Right cardiac atrium (tissue), 5 donors: ENCODE measurements around the gene CLDN15. TPM values are rescaled to one million over a fixed set of nuclear protein-coding genes. Genes with fewer than 3 reads are reported as not detected.
A peak's percentile ranks its signal among the peaks of the same experiment; 100 is the strongest.
"Not testable (repeated sequence)": the region's sequence is repeated elsewhere in the genome, so short reads cannot be mapped to it uniquely, and the experiment has no call there.

Experiments used
- ATAC-seq, 2 donors: fragments of 200-7000 bp; cut with Tn5 transposase; one replicate each; pipeline versions ENCODE4 v1.8.0 to v1.9.1; 2020; ENCODE audit warnings: moderate library complexity in 2 of 2, mild to moderate bottlenecking in 1 of 2
- DNase-seq, 3 donors: peaks; one replicate each; pipeline ENCODE4 v3.0.0-alpha.2; 2020
- H3K27ac ChIP-seq: one replicate; pipeline ENCODE4 v1.5.1; 2013; ENCODE audit warnings: mild to moderate bottlenecking, low read length, control low read depth, moderate library complexity
- H3K27me3 ChIP-seq: one replicate; pipeline ENCODE4 v1.6.1; 2013; ENCODE audit not compliant: control insufficient read depth, insufficient read depth
- H3K4me1 ChIP-seq: one replicate; pipeline ENCODE4 v1.6.1; 2013; ENCODE audit warnings: low read length; ENCODE audit not compliant: control insufficient read depth, insufficient read depth
- H3K4me3 ChIP-seq: one replicate; pipeline ENCODE4 v1.5.1; 2013; ENCODE audit warnings: low read length, control low read depth
- H3K9me3 ChIP-seq: one replicate; pipeline ENCODE4 v1.6.1; 2013; ENCODE audit warnings: low read length; ENCODE audit not compliant: control insufficient read depth
- WGBS: extraction: QIAGEN DNeasy Blood & Tissue Kit; methylation state at CpG from one replicate; pipeline ENCODE4 v1.1.7; 2013; 5-methylcytosine and 5-hydroxymethylcytosine counted together
- intact Hi-C, 4 donors: fragments of 100-400 bp; cut with DNase I; formaldehyde crosslinking; loops; one replicate each; pipeline versions ENCODE4 v1.11.0 to v1.14.0; 2022 to 2023
- polyA plus RNA-seq: library from polyadenylated mRNA; stranded (reverse); fragments of 200-250 nt; gene quantifications from one replicate; pipeline ENCODE4 v1.2.3, GENCODE V29; 2013
- total RNA-seq, 4 donors: library from RNA; stranded (reverse); fragmentation: NEBNext Ultra II Directional; extraction: Animal tissue kit (Norgen Biotek cat#: 25700); gene quantifications; one replicate each; pipeline ENCODE4 v1.2.1, GENCODE V29; 2021
- donor health status: healthy with polysubstance abuse.
- donor health status: DM: no; HTN: yes; CAD: no.
- donor health status: DM: no; HTN: no; CAD: no.
- donor health status: DM: no; HTN: yes; CAD: no; lungs with severe emphysema.
- donor health status: DM: yes; HTN: yes; CAD: no.

CLDN15 gene
- total and polyA plus RNA-seq, 5 donors: 2.4 to 4.2 (median 3.3) TPM

DNA sequence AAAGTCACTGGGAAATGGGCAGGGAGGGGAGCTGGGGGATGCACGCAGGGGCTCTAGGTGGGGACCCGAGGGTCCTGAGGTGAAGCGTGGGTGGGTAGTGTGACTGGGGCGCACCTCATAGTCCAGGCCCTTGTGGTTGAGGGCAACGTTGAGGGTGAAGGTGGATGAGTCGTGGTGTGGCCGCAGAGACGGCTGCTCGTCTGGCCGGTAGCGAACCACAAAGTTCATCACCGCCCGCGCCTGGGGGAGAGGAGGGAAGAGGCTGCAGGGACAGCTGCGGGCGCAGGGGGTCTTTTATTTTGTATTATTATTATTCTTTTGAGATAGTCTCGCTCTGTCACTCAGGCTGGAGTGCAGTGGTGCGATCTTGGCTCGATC, 30.9 kb downstream of the CLDN15 start:
- H3K4me3 ChIP-seq: no peak overlapping the region
- ATAC-seq (no peak), DNase-seq (peak in 1 of 3 donors; percentile 30)
- H3K9me3 ChIP-seq: no peaks in the 10 kb centered on the region
- WGBS: 93% methylated on average over 19 of the region's 19 CpGs
- intact Hi-C loops: no loop called here
- H3K27ac ChIP-seq: no peak overlapping the region
- no peaks in the 10 kb centered on the region for H3K4me1 ChIP-seq
- no peaks in the 10 kb centered on the region for H3K27me3 ChIP-seq

DNA sequence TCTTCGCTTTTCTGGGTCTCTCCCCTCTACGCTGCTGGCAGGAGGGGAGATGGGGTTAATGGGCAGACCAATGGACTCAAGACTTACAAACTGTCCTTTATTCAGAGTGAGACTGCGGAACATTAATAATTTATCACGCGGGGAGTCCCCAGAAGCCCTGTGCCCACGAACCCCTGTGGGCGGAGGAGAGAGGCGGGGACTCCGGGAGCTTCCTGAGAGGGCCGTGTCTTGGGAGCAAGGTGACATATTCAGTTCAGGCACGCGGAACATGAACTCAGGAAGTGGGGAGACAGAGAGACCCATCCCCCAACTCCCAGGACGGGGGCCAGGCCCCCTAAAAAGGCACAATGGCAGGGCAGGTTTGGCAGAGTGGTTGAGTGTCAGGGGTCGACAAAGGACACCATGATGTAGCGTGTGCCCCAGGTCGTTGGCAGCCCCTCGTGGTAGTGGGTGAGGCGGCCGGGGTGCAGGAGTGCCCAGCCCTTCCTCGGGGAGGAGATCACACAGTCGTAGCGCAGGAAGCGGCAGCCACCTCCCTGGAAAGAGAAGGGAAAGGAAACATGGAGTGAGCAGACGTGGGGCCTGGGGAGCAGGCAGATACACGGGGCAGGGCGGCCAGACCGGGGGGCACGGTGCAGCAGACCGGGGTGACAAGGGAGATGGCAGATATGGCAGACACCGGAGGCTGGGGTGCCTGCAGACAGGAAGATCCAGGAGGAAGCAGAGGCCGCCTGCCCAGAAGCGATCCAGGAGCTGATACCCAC, 31.5 kb downstream of the CLDN15 start:
- no peak overlapping the region for H3K4me3 ChIP-seq
- DNase-seq (peak in 1 of 3 donors; percentile 34), ATAC-seq (no peak)
- no peaks in the 10 kb centered on the region for H3K4me1 ChIP-seq
- H3K9me3 ChIP-seq: no peaks in the 10 kb centered on the region
- intact Hi-C loops: no loop called here
- WGBS: 84% methylated on average over 32 of the region's 32 CpGs
- H3K27ac ChIP-seq: no peak overlapping the region
- H3K27me3 ChIP-seq: no peaks in the 10 kb centered on the region

DNA sequence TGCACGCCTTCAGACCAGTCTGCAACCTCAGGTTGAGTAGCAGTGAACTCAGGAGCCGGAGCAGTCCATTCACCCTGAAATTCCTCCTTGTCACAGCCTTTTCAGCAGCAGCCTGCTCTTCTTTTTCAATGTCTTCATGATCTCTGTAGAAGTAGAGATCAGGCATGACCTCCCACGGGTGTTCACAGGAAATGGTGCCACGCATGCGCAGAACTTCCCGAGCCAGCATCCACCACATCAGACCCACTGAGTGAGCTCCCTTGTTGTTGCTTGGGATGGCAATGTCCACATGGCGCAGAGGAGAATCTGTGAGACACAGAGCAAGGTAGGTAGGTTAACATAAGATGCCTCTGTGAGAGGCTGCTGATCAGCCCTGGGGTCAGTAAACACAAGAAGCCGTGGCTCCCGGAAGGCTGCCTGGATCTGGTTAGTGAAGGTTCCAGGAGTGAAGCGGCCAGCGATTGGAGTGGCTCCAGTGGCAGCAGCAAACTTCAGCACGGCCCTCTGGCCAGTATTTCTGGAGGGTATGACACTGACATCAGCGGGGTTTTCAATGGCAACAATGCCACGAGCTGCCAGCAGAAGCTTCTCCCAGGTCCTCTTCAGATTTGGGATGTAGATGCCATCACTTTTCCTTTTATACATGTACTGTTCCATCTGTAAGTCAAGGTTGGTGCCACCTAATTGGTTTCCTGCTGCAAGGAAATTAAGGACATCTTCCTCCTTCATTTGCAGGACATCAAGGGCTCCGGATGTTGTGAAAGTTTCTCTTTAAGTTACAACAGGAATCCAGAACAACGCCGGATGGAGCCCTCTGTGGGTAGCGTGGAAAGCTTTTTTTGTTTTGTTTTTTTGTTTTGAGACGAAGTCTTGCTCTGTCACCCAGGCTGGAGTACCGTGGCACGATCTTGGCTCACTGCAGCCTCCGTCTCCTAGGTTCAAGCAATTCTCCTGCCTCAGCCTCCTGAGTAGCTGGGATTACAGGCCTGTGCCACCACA, 33.6 kb downstream of the CLDN15 start:
- intact Hi-C loops, H3K27ac ChIP-seq, H3K9me3 ChIP-seq, H3K27me3 ChIP-seq, ATAC-seq, H3K4me3 ChIP-seq, H3K4me1 ChIP-seq: not testable (repeated sequence)
- 58% methylated on average over 22 of the region's 22 CpGs for WGBS
- peak in 1 of 3 donors; percentile 53 for DNase-seq

DNA sequence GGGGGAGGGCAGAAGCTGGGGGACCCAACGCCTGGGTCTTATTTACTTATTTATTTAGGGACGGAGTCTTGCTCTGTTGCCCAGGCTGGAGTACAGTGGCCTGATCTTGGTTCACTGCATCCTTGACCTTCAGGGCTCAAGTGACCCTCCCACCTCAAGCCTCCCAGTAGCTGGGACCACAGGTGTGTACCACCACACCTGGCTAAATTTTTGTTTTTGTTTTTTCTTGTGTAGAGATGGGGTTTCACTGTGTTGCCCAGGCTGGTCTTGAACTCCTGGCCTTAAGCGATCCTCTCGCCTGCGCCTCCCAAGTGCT, 35.0 kb downstream of the CLDN15 start:
- Histone ChIP-seq H3K4me3 (no peak overlapping the region), H3K27ac (no peak overlapping the region), H3K27me3 (no peaks in the 10 kb centered on the region), H3K9me3 (no peaks in the 10 kb centered on the region), H3K4me1 (no peaks in the 10 kb centered on the region)
- no peak for DNase-seq
- no peak for ATAC-seq
- intact Hi-C loops: no loop called here
- WGBS: 87% methylated on average over 5 of the region's 5 CpGs

DNA sequence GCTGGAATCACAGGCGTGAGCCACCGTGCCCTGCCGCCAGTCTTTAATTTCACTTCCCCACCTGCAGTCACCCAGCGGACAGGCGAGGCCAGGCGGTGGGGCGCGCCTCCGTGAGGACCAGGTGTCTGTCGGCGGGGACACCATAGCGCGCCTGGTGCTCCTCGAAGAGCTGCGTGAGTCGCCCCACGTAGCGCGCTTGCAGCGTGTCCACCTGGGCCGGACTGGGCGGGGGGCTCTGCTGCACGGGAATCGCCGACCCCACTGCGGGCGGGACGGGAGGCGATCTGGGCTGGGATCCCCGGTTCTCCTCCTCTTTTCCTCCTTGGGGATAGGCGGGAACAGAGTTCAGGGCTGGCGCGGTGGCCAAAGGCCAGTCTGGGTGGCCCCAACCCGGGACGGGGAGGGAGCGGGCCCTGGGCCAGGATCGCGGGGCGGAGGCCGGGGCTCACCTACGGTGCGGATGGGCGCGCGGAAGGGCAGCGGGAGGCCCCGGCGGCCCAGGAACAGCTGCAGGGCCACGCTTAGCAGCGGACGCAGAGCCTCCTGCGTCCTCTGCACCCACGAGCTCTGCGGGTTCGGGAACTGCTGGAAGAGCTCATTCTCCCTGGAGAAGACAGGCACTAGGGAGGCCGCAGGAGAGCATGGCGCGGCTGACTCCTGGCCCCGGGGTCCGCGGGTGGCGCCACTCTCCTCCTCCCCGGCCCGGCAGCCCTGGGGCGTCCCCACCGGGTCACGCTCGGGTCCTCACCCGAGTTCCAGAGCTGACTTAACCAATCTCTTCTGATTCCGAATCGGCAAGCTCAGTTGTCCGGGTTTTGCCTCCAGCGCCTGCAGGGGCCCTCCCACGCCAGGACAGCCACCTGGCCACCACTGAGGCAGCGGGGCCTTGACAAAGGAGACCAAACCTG, 35.7 kb downstream of the CLDN15 start:
- ATAC-seq: peak; percentile 36 to 40
- 7% methylated on average over 75 of the region's 75 CpGs for WGBS
- Histone ChIP-seq H3K27me3 (no peaks in the 10 kb centered on the region), H3K27ac (no peak overlapping the region), H3K9me3 (no peaks in the 10 kb centered on the region), H3K4me1 (no peaks in the 10 kb centered on the region), H3K4me3 (no peak overlapping the region)
- peak in 1 of 3 donors; percentile 40 for DNase-seq
- intact Hi-C loops: no loop called here

DNA sequence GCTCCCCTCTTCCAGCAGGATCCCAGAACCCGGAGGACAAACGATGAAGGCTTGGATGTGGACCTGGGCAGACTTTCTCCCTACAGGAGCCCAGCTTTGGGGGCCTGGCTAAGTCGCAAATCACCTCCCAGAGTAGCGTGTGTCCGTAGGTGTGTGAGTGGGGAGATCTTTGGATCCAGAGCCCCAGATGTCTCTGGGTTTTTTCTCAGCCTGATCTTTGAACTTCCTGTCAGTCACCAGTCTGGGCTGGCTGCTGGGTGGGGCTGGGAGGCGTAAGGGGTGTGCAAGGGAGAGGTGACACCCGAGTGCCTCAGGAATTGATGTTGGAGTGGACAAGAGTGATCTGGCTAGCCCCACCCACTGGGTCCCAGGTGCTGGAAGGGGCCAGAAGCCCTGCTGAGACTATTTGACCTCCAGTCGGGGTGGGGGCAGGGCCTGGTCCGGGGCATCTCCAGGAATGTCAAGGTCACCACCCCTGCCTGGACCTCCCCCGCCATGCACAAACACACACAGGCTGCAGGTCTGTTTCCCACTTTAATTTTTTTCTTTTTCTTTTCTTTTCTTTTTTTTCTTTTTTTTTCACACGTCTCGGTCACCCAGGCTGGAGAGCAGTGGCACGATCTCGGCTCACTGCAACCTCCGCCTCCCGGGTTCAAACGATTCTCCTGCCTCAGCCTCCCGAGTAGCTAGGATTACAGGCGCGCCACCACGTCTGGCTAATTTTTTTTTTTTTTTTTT, 36.6 kb downstream of the CLDN15 start, which contains the start of gene MOGAT3:
MOGAT3 (minus strand) TSS at position 175 of the 738 bp plus-strand sequence. CDS start 182 bp downstream, outside the sequence.
- Histone ChIP-seq H3K27me3 (no peaks in the 10 kb centered on the region), H3K4me1 (no peaks in the 10 kb centered on the region), H3K9me3 (no peaks in the 10 kb centered on the region), H3K4me3 (no peak within 1 kb of the TSS), H3K27ac (no peak within 1 kb of the TSS)
- intact Hi-C loops: no loop called here
- DNase-seq (peak in 1 of 3 donors; percentile 40), ATAC-seq (peak in 1 of 2 donors; percentile 29)
- 33% methylated on average over 21 of the region's 21 CpGs for WGBS

DNA sequence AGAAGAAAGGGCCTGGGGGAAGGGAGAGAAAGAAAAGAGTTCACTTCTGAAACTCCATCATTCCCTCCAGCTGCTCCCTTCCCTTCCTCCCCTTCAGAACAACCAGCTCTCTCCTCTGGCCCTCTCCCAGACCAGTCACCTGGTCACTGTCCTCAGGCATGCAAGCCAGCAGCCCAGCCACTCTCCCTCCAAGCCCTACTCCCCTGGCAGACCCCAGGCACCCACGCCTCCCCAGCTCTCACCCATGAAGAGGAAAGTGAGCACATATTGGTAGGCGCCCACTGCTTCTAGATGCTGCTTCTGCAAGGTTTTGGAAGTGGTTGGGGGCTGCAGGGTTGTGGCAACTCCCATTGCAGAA, 37.1 kb downstream of the CLDN15 start:
- DNase-seq (peak in 1 of 3 donors; percentile 16), ATAC-seq (no peak)
- Histone ChIP-seq H3K27ac (no peak overlapping the region), H3K4me3 (no peak overlapping the region), H3K4me1 (no peaks in the 10 kb centered on the region), H3K9me3 (no peaks in the 10 kb centered on the region), H3K27me3 (no peaks in the 10 kb centered on the region)
- intact Hi-C loops: no loop called here
- WGBS: 85% methylated on average over 2 of the region's 2 CpGs

DNA sequence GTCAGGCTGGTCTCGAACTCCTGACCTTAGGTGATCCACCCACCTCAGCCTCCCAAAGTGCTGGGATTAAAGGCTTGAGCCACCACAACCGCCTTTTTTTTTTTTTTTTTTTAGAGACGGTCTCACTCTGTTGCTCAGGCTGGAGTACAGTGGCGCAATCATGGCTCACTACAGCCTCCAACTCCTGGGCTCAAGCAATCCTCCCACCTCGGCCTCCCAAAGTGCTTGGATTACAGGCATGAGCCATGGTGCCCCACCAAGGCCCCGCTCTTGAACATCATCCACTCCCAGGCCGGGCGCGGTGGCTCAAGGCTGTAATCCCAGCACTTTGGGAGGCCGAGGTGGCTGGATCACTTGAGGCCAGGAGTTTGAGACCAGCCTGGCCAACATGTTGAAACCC, 38.1 kb downstream of the CLDN15 start:
- WGBS: 90% methylated on average over 10 of the region's 10 CpGs
- H3K27me3 ChIP-seq, intact Hi-C loops, DNase-seq, ATAC-seq, H3K27ac ChIP-seq, H3K9me3 ChIP-seq, H3K4me3 ChIP-seq, H3K4me1 ChIP-seq: not testable (repeated sequence)

DNA sequence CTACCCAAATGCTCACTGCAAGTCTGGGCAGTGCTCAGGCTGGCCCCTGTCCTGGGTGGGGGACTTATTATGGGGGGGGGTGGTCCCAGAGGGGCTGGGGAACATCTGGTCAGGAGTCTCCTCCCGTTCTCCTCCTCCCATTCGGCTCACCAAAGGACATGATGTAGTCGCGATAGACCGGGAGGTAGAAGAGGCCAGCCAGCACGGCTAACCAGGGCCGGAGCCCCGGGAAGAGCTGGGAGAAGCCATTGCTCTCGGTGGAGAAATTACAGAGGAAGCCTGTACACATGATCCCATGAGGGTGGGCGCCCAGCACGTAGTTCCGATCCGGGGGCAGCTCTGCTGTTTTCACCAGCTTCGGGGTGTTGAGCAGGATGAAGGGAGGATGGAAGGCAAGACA, 39.1 kb downstream of the CLDN15 start:
- no peak overlapping the region for H3K27ac ChIP-seq
- DNase-seq (no peak), ATAC-seq (no peak)
- WGBS: 61% methylated on average over 14 of the region's 14 CpGs
- intact Hi-C loops: no loop called here
- H3K4me3 ChIP-seq: no peak overlapping the region
- H3K4me1 ChIP-seq: no peaks in the 10 kb centered on the region
- H3K9me3 ChIP-seq: no peaks in the 10 kb centered on the region
- no peaks in the 10 kb centered on the region for H3K27me3 ChIP-seq

DNA sequence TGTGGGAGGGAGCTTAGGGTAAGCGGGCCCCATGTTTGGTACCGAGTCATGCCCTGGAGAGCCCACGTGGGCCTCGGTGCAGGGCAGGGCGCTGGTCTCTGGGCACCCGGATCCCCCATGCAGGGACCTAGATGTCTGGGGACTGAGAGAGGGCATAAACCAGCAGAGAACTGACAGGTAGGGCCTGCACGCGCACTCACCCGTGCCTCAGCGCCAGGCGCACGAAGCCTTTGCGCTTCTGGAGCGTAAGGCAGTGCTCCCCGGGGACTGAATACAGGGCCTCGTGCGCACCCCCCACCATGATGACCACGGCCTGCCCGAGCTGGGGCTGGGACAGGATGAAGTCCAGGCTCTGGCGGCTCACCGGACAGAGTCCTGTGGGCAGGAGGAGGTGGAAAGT, 39.6 kb downstream of the CLDN15 start:
- no peaks in the 10 kb centered on the region for H3K4me1 ChIP-seq
- intact Hi-C loops: no loop called here
- ATAC-seq: no peak
- DNase-seq: no peak
- no peak overlapping the region for H3K4me3 ChIP-seq
- no peaks in the 10 kb centered on the region for H3K27me3 ChIP-seq
- no peak overlapping the region for H3K27ac ChIP-seq
- WGBS: 67% methylated on average over 21 of the region's 21 CpGs
- no peaks in the 10 kb centered on the region for H3K9me3 ChIP-seq
